Measurements from ENCODE around the gene MXI1.

The MXI1 gene

GRCh38 chr10:110207011-110207804 lies at the start of gene MXI1:
MXI1 (plus strand) TSS chr10:110207605; CDS start chr10:110207809, 204 bp downstream.
- TF ChIP-seq SUZ12 (IDR thresholded peaks at IDR 0.05; ENCODE audit: extremely low read depth, insufficient read depth, insufficient read length) (no peak), YY1 (IDR thresholded peaks at IDR 0.05; ENCODE audit: insufficient read depth, insufficient read length) (no peak), ZNF274 (IDR thresholded peaks at IDR 0.05; ENCODE audit: low read depth, low read length) (no peak)
- Histone ChIP-seq H3K4me3 (ENCODE audit: insufficient read length, low read depth) (peak within 1 kb of the TSS; percentile 51), H3K9ac (ENCODE audit: insufficient read length, low read depth) (peak within 1 kb of the TSS; percentile 64), H3K27me3 (ENCODE audit: insufficient read depth, insufficient read length) (peaks cover 56% of the 10 kb centered on the region), H3K36me3 (ENCODE audit: insufficient read depth, insufficient read length, low read length) (no peaks in the 10 kb centered on the region), H3K9me3 (ENCODE audit: insufficient read depth, low read length) (no peaks in the 10 kb centered on the region), H3K4me1 (ENCODE audit: insufficient read depth, insufficient read length) (peaks cover 4% of the 10 kb centered on the region)
- no peak for DNase-seq (ENCODE audit: low read depth, low spot score)

GRCh38 chr10:110158051-110159005 lies 49.1 kb upstream of the MXI1 start:
- Histone ChIP-seq H3K4me3 (ENCODE audit: insufficient read length, low read depth) (no peak overlapping the region), H3K9me3 (ENCODE audit: insufficient read depth, low read length) (no peaks in the 10 kb centered on the region), H3K36me3 (ENCODE audit: insufficient read depth, insufficient read length, low read length) (no peaks in the 10 kb centered on the region), H3K27me3 (ENCODE audit: insufficient read depth, insufficient read length) (peaks cover 21% of the 10 kb centered on the region), H3K9ac (ENCODE audit: insufficient read length, low read depth) (no peak overlapping the region), H3K4me1 (ENCODE audit: insufficient read depth, insufficient read length) (peaks cover 3% of the 10 kb centered on the region)
- no peak for DNase-seq (ENCODE audit: low read depth, low spot score)
- no peak for TF ChIP-seq SUZ12 (IDR thresholded peaks at IDR 0.05; ENCODE audit: extremely low read depth, insufficient read depth, insufficient read length)

- H3K4me3 ChIP-seq (ENCODE audit: insufficient read length, low read depth) = no peak overlapping the region
- DNase-seq (ENCODE audit: low read depth, low spot score) = no peak
- H3K9ac ChIP-seq (ENCODE audit: insufficient read length, low read depth) = no peak overlapping the region
- peaks cover 3% of the 10 kb centered on the region for H3K4me1 ChIP-seq (ENCODE audit: insufficient read depth, insufficient read length)
- H3K9me3 ChIP-seq (ENCODE audit: insufficient read depth, low read length) = no peaks in the 10 kb centered on the region
- H3K36me3 ChIP-seq (ENCODE audit: insufficient read depth, insufficient read length, low read length) = no peaks in the 10 kb centered on the region
- TF ChIP-seq YY1 (IDR thresholded peaks at IDR 0.05; ENCODE audit: insufficient read depth, insufficient read length) (no peak), SUZ12 (IDR thresholded peaks at IDR 0.05; ENCODE audit: extremely low read depth, insufficient read depth, insufficient read length) (no peak), ZNF274 (IDR thresholded peaks at IDR 0.05; ENCODE audit: low read depth, low read length) (no peak)
- H3K27me3 ChIP-seq (ENCODE audit: insufficient read depth, insufficient read length) = peaks cover 34% of the 10 kb centered on the region
These were observed 47.3 kb upstream of the MXI1 start for GRCh38 chr10:110160081-110160480.

- Histone ChIP-seq H3K9ac (ENCODE audit: insufficient read length, low read depth) (no peak overlapping the region), H3K4me1 (ENCODE audit: insufficient read depth, insufficient read length) (peaks cover 3% of the 10 kb centered on the region), H3K36me3 (ENCODE audit: insufficient read depth, insufficient read length, low read length) (no peaks in the 10 kb centered on the region), H3K9me3 (ENCODE audit: insufficient read depth, low read length) (no peaks in the 10 kb centered on the region), H3K27me3 (ENCODE audit: insufficient read depth, insufficient read length) (peaks cover 39% of the 10 kb centered on the region), H3K4me3 (ENCODE audit: insufficient read length, low read depth) (no peak overlapping the region)
- no peak for TF ChIP-seq SUZ12 (IDR thresholded peaks at IDR 0.05; ENCODE audit: extremely low read depth, insufficient read depth, insufficient read length)
- no peak for TF ChIP-seq YY1 (IDR thresholded peaks at IDR 0.05; ENCODE audit: insufficient read depth, insufficient read length)
- TF ChIP-seq ZNF274 (IDR thresholded peaks at IDR 0.05; ENCODE audit: low read depth, low read length) = no peak
- DNase-seq (ENCODE audit: low read depth, low spot score) = no peak
These were observed 46.9 kb upstream of the MXI1 start for GRCh38 chr10:110160522-110160921.

DNA sequence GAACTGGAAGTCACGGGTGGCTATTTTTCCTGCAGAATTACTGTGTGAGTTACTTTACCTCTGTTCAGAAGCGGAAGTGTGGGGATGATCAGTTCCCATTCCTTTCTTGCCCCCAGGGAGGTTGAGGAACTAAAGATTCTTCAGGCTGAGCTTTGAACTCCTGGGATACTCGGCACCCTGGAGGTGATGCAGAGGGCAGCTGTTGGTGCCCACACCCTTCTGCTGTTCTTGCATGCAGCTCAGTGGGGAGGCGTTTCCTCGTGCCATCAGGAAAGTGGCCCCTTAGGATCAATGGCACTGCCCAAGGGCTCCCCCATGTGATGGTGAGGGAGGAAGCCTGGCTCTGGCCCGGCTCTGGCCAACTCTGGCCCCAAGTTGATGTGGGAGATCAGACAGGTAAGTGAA lies 44.7 kb upstream of the MXI1 start:
- no peak for DNase-seq (ENCODE audit: low read depth, low spot score)
- Histone ChIP-seq H3K9me3 (ENCODE audit: insufficient read depth, low read length) (no peaks in the 10 kb centered on the region), H3K4me3 (ENCODE audit: insufficient read length, low read depth) (no peak overlapping the region), H3K9ac (ENCODE audit: insufficient read length, low read depth) (no peak overlapping the region), H3K27me3 (ENCODE audit: insufficient read depth, insufficient read length) (peaks cover 60% of the 10 kb centered on the region), H3K36me3 (ENCODE audit: insufficient read depth, insufficient read length, low read length) (no peaks in the 10 kb centered on the region), H3K4me1 (ENCODE audit: insufficient read depth, insufficient read length) (peaks cover 5% of the 10 kb centered on the region)
- no peak for TF ChIP-seq SUZ12 (IDR thresholded peaks at IDR 0.05; ENCODE audit: extremely low read depth, insufficient read depth, insufficient read length)
- no peak for TF ChIP-seq ZNF274 (IDR thresholded peaks at IDR 0.05; ENCODE audit: low read depth, low read length)
- no peak for TF ChIP-seq YY1 (IDR thresholded peaks at IDR 0.05; ENCODE audit: insufficient read depth, insufficient read length)

GRCh38 chr10:110163192-110163773 lies 44.1 kb upstream of the MXI1 start:
- H3K9me3 ChIP-seq (ENCODE audit: insufficient read depth, low read length) = no peaks in the 10 kb centered on the region
- no peak for TF ChIP-seq SUZ12 (IDR thresholded peaks at IDR 0.05; ENCODE audit: extremely low read depth, insufficient read depth, insufficient read length)
- no peak for TF ChIP-seq ZNF274 (IDR thresholded peaks at IDR 0.05; ENCODE audit: low read depth, low read length)
- no peak for TF ChIP-seq YY1 (IDR thresholded peaks at IDR 0.05; ENCODE audit: insufficient read depth, insufficient read length)
- H3K36me3 ChIP-seq (ENCODE audit: insufficient read depth, insufficient read length, low read length) = no peaks in the 10 kb centered on the region
- H3K27me3 ChIP-seq (ENCODE audit: insufficient read depth, insufficient read length) = peaks cover 64% of the 10 kb centered on the region
- H3K4me3 ChIP-seq (ENCODE audit: insufficient read length, low read depth) = no peak overlapping the region
- peaks cover 8% of the 10 kb centered on the region for H3K4me1 ChIP-seq (ENCODE audit: insufficient read depth, insufficient read length)
- peak; percentile 60 for DNase-seq (ENCODE audit: low read depth, low spot score)
- H3K9ac ChIP-seq (ENCODE audit: insufficient read length, low read depth) = no peak overlapping the region

All from NT2/D1 (cell line).